Measurements from ENCODE around the gene IGSF9.

IGSF9 gene

GRCh38 chr1:159920651-159921050, 24.8 kb downstream of the IGSF9 start:
- H3K36me3 Mint-ChIP-seq (ENCODE audit: low read depth), result peaks cover 11% of the 10 kb centered on the region
- no peak overlapping the region for H3K4me3 Mint-ChIP-seq
- no peak for DNase-seq
- H3K4me1 Mint-ChIP-seq, result peaks cover 65% of the 10 kb centered on the region
- H3K27me3 Mint-ChIP-seq (ENCODE audit: low read depth, poor library complexity), result peaks cover 2% of the 10 kb centered on the region
- no peaks in the 10 kb centered on the region for H3K9me3 Mint-ChIP-seq
- H3K27ac Mint-ChIP-seq, result no peak overlapping the region
- TF ChIP-seq CTCF (IDR thresholded peaks at IDR 0.05), result no peak

DNA sequence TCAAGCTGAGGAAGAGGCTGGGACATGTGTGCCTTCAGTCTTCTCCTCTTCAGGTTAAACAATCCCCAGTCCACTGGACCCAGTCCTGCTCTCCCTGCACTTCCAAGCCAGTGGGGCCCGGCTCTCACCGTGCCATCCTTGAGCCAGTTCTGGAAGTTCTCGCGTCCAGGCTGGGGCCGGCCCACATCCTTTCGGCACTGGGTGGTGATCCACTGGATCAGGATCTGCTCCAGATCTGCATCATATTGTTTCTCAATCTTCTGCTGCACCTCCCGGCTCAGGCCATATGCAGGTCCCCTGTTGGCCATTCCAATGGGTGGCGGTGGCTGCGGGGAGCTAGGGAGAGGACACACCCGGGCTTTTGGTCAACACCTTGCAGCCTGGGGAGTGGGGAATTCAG, 25.2 kb downstream of the IGSF9 start:
- TF ChIP-seq CTCF (IDR thresholded peaks at IDR 0.05), result no peak
- DNase-seq, result no peak
- H3K9me3 Mint-ChIP-seq, result no peaks in the 10 kb centered on the region
- peaks cover 2% of the 10 kb centered on the region for H3K27me3 Mint-ChIP-seq (ENCODE audit: low read depth, poor library complexity)
- peaks cover 11% of the 10 kb centered on the region for H3K36me3 Mint-ChIP-seq (ENCODE audit: low read depth)
- H3K4me3 Mint-ChIP-seq, result no peak overlapping the region
- no peak overlapping the region for H3K27ac Mint-ChIP-seq
- peaks cover 60% of the 10 kb centered on the region for H3K4me1 Mint-ChIP-seq

GRCh38 chr1:159919236-159919865, 26.1 kb downstream of the IGSF9 start:
- no peak for TF ChIP-seq CTCF (IDR thresholded peaks at IDR 0.05)
- Mint-ChIP-seq H3K4me1 (peaks cover 59% of the 10 kb centered on the region), H3K9me3 (no peaks in the 10 kb centered on the region), H3K4me3 (no peak overlapping the region), H3K36me3 (ENCODE audit: low read depth) (peaks cover 11% of the 10 kb centered on the region), H3K27ac (no peak overlapping the region), H3K27me3 (ENCODE audit: low read depth, poor library complexity) (peaks cover 2% of the 10 kb centered on the region)
- DNase-seq, result no peak

DNA sequence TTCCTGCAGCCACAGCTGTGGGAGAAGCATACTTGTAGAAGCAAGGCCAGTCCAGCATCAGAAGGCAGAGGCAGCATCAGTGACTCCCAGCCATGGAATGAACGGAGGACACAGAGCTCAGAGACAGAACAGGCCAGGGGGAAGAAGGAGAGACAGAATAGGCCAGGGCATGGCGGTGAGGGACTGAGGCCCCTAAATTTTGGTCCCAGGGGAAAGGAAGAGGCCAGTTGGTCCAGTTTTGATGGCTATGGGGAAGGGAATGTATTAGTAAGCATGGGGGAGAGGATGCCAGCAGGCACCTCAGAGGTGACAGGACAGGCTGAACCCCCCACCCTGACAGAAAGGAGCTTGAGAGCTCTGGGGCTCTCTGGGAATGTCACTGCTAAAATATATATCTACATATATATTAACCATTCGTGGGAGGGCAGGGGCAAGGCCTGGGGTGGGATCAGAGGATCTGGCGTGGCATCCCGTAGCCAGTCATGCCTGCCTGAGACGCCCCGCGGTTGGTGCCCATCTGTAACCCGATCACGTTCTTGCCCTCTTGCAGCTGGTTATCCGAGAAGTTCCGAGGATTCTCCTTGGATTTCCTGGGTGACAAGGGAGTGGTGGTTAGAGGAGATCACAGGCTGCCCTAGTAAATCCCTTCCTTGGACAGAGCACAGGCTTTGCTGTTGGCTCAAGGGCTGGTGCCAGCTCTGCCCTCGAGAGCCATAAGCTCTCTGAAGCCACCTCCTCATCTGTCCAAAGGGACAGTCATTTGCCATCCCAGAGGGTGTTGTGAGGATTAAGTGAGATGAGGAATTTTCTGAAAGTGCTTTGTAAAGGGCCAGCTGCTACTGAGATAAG, 26.8 kb downstream of the IGSF9 start:
- no peaks in the 10 kb centered on the region for H3K9me3 Mint-ChIP-seq
- peak overlapping the region; percentile 7 for H3K27ac Mint-ChIP-seq
- peaks cover 2% of the 10 kb centered on the region for H3K27me3 Mint-ChIP-seq (ENCODE audit: low read depth, poor library complexity)
- H3K36me3 Mint-ChIP-seq (ENCODE audit: low read depth), result peaks cover 11% of the 10 kb centered on the region
- DNase-seq, result no peak
- H3K4me3 Mint-ChIP-seq, result no peak overlapping the region
- peaks cover 53% of the 10 kb centered on the region for H3K4me1 Mint-ChIP-seq
- no peak for TF ChIP-seq CTCF (IDR thresholded peaks at IDR 0.05)

DNA sequence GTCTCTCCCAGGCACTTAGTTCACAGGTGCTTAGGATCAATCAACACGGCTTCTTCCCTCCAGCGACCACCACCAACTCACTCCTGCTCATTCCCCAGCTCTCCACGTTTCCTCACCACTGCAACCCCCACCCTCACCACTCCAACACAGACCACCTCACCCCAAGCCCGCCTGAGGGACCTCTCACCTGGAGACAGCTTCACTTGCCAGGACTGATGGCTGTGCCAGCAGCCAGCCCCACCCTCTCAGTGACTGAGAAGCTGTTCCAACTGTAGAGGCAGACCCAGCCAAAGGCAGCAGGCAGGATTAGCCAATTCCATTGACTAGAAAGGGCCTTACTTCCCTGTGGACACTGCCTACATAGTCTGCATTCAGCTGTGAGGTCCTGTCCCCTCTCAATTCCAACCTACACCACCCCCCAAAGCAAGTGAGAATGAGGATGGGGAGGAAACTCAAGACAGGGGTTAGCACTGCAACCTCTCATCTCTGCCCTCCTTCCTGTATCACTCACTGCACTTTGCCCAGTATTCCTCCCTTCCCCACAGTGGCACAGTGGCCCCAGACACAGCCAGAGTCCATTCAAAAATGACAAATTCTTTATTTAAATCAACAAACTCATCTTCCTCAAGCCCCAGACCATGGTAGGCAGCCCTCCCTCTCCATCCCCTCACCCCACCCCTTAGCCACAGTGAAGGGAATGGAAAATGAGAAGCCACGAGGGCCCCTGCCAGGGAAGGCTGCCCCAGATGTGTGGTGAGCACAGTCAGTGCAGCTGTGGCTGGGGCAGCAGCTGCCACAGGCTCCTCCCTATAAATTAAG, 27.7 kb downstream of the IGSF9 start:
- no peak for TF ChIP-seq CTCF (IDR thresholded peaks at IDR 0.05)
- peak overlapping the region; percentile 7 for H3K27ac Mint-ChIP-seq
- H3K4me3 Mint-ChIP-seq, result no peak overlapping the region

More for the DNA sequence above, 27.7 kb downstream of the IGSF9 start:
- no peaks in the 10 kb centered on the region for H3K9me3 Mint-ChIP-seq
- no peak for DNase-seq
- H3K27me3 Mint-ChIP-seq (ENCODE audit: low read depth, poor library complexity), result peaks cover 2% of the 10 kb centered on the region
- H3K4me1 Mint-ChIP-seq, result peaks cover 45% of the 10 kb centered on the region
- peaks cover 11% of the 10 kb centered on the region for H3K36me3 Mint-ChIP-seq (ENCODE audit: low read depth)
